Right lobe of liver (tissue), 4 donors: ENCODE data around the gene PDGFD.

ENCODE experiments used
- POLR2A ChIP-seq: fragments of 450-650 bp; IDR thresholded peaks from one replicate; pipeline ENCODE4 v1.6.1; 2017; ENCODE audit warnings: antibody characterized with exemption, mild to moderate bottlenecking
- TF ChIP-seq, protein P1 (sequence below), 4 donors: fragments of 200-600 bp in 3 of 4; fragments of 450-650 bp in 1 of 4; IDR thresholded peaks; one replicate each; pipeline versions ENCODE4 v1.5.1 to v1.8.0; 2016 to 2022; ENCODE audit warnings: antibody characterized with exemption in 4 of 4, mild to moderate bottlenecking in 2 of 4
- donor health status: DM: no; HTN: no; CAD: no.
- donor health status: DM: no; HTN: no; CAD: no.
- donor health status: DM: no; HTN: yes; CAD: no.

GRCh38 chr11:104028476-104029263 is 135.3 kb downstream of the PDGFD start:
- TF ChIP-seq, protein P1, sequence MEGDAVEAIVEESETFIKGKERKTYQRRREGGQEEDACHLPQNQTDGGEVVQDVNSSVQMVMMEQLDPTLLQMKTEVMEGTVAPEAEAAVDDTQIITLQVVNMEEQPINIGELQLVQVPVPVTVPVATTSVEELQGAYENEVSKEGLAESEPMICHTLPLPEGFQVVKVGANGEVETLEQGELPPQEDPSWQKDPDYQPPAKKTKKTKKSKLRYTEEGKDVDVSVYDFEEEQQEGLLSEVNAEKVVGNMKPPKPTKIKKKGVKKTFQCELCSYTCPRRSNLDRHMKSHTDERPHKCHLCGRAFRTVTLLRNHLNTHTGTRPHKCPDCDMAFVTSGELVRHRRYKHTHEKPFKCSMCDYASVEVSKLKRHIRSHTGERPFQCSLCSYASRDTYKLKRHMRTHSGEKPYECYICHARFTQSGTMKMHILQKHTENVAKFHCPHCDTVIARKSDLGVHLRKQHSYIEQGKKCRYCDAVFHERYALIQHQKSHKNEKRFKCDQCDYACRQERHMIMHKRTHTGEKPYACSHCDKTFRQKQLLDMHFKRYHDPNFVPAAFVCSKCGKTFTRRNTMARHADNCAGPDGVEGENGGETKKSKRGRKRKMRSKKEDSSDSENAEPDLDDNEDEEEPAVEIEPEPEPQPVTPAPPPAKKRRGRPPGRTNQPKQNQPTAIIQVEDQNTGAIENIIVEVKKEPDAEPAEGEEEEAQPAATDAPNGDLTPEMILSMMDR (IDR thresholded peaks at IDR 0.05), result no peak
- TF ChIP-seq POLR2A, result no peak
